ENCODE measurements around the gene ZBTB44. TPM values are rescaled to one million over a fixed set of nuclear protein-coding genes. Genes with fewer than 3 reads are reported as not detected.

The ZBTB44 gene
- polyA plus RNA-seq, 1 of the 3 experiments (the other 2 are of a cell fraction), result 5.0 TPM

DNA sequence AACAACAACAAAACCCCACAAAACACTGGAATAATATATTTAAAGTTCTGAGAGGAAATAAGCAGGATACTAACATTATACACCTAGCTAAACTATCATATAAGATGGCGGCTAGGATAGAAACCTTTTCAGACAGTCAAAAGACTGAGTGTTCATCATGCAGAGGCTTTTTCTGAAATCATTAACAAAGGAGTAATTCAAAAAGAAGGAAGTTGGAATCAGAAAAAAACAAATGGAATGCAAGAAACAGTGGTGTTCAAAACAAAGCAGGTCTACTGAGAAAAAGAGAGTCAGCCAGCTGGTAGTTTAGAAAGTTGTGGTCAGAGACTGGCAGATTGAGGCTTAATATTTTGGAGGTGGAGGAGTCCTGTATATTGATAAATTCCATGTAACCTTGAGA lies 30.1 kb upstream of the ZBTB44 start:
- Histone ChIP-seq H3K9ac (no peak overlapping the region), H3K36me3 (replicated peaks in 1 of 2; ENCODE audit: control insufficient read depth in 1 of 2, insufficient read depth in 2 of 2, low read length in 1 of 2) (no peaks in the 10 kb centered on the region), H3K79me2 (ENCODE audit: insufficient read depth) (no peaks in the 10 kb centered on the region), H2AFZ (ENCODE audit: low read depth) (no peak overlapping the region), H3K27me3 (ENCODE audit: insufficient read depth) (no peaks in the 10 kb centered on the region), H3F3A (replicated peaks; ENCODE audit: insufficient read depth) (no peaks in the 10 kb centered on the region), H3K4me3 (ENCODE audit: low read depth in 2 of 2, low read length in 1 of 2) (no peak overlapping the region), H3K27ac (ENCODE audit: low read depth in 2 of 2, low read length in 1 of 2) (no peak overlapping the region), H3K4me1 (ENCODE audit: control insufficient read depth in 1 of 2, insufficient read depth in 2 of 2, low read depth in 1 of 2, low read length in 1 of 2) (no peaks in the 10 kb centered on the region), H3K4me2 (no peak overlapping the region), H3K9me2 (no peaks in the 10 kb centered on the region), H4K20me1 (ENCODE audit: insufficient read depth) (no peaks in the 10 kb centered on the region), H3K9me3 (no peaks in the 10 kb centered on the region)
- DNase-seq, result no peak
- TF ChIP-seq, protein P1, sequence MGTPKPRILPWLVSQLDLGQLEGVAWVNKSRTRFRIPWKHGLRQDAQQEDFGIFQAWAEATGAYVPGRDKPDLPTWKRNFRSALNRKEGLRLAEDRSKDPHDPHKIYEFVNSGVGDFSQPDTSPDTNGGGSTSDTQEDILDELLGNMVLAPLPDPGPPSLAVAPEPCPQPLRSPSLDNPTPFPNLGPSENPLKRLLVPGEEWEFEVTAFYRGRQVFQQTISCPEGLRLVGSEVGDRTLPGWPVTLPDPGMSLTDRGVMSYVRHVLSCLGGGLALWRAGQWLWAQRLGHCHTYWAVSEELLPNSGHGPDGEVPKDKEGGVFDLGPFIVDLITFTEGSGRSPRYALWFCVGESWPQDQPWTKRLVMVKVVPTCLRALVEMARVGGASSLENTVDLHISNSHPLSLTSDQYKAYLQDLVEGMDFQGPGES (IDR thresholded peaks at IDR 0.05; ENCODE audit: low read depth, low read length), result no peak
- TF ChIP-seq JUND (IDR thresholded peaks at IDR 0.05) (no peak), RFX5 (IDR thresholded peaks at IDR 0.05; ENCODE audit: low read length) (no peak), SMC3 (IDR thresholded peaks at IDR 0.05; ENCODE audit: low read depth, low read length) (no peak)
- TF ChIP-seq, protein P2, sequence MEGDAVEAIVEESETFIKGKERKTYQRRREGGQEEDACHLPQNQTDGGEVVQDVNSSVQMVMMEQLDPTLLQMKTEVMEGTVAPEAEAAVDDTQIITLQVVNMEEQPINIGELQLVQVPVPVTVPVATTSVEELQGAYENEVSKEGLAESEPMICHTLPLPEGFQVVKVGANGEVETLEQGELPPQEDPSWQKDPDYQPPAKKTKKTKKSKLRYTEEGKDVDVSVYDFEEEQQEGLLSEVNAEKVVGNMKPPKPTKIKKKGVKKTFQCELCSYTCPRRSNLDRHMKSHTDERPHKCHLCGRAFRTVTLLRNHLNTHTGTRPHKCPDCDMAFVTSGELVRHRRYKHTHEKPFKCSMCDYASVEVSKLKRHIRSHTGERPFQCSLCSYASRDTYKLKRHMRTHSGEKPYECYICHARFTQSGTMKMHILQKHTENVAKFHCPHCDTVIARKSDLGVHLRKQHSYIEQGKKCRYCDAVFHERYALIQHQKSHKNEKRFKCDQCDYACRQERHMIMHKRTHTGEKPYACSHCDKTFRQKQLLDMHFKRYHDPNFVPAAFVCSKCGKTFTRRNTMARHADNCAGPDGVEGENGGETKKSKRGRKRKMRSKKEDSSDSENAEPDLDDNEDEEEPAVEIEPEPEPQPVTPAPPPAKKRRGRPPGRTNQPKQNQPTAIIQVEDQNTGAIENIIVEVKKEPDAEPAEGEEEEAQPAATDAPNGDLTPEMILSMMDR (IDR thresholded peaks at IDR 0.05), result no peak
- ChIA-PET CTCF (interaction anchor here (1.6 kb wide), 1 partner anchor 10 kb away, joined by 4 read pairs; no protein-coding TSS in a partner anchor), POLR2A (no interaction called here)
- 86% methylated on average over 1 of the region's 1 CpG for WGBS (ENCODE audit: low lambda C conversion rate)

DNA sequence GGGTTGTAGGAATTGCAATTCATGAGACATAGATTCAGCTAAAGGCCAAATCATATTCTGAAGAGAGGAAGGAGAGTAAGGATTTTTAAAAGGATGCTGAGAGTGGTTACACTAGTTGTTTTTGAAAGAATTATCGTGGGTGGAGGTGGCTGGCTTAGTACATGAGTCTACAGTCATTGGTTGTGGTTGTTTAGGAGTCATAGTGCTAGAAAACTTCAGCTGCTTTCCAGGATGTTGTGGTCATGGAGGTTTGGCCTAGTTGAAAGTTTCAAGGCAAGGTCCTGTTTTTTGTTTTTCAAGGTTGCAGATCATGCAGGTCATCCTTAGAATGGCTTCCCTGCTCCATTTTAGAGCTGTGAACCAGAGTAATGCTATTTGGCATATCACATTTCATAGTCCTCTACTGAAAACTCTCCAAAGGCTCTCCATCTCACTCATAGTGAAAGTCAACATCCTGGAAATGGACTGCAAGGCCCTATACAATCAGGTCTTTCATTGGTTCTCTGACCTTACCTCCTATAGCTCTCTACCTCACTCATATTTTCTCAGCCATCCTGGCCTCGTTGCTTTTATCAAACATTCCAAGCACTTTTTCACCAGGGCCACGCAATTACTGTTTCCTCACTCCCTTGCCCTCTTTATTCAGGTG lies 26.1 kb upstream of the ZBTB44 start:
- ChIA-PET CTCF (no interaction called here), POLR2A (no interaction called here)
- no peaks in the 10 kb centered on the region for H3F3A ChIP-seq (replicated peaks; ENCODE audit: insufficient read depth)
- no peaks in the 10 kb centered on the region for H3K4me1 ChIP-seq (ENCODE audit: control insufficient read depth in 1 of 2, insufficient read depth in 2 of 2, low read depth in 1 of 2, low read length in 1 of 2)
- no peaks in the 10 kb centered on the region for H4K20me1 ChIP-seq (ENCODE audit: insufficient read depth)
- 6% methylated on average over 3 of the region's 3 CpGs for WGBS (ENCODE audit: low lambda C conversion rate)
- no peaks in the 10 kb centered on the region for H3K9me3 ChIP-seq
- no peaks in the 10 kb centered on the region for H3K36me3 ChIP-seq (replicated peaks in 1 of 2; ENCODE audit: control insufficient read depth in 1 of 2, insufficient read depth in 2 of 2, low read length in 1 of 2)
- H3K4me3 ChIP-seq (ENCODE audit: low read depth in 2 of 2, low read length in 1 of 2), result no peak overlapping the region
- no peak overlapping the region for H3K9ac ChIP-seq
- H3K27ac ChIP-seq (ENCODE audit: low read depth in 2 of 2, low read length in 1 of 2), result no peak overlapping the region
- no peaks in the 10 kb centered on the region for H3K27me3 ChIP-seq (ENCODE audit: insufficient read depth)
- H3K4me2 ChIP-seq, result no peak overlapping the region
- no peaks in the 10 kb centered on the region for H3K79me2 ChIP-seq (ENCODE audit: insufficient read depth)
- H2AFZ ChIP-seq (ENCODE audit: low read depth), result no peak overlapping the region
- no peak for DNase-seq
- TF ChIP-seq, protein P3, sequence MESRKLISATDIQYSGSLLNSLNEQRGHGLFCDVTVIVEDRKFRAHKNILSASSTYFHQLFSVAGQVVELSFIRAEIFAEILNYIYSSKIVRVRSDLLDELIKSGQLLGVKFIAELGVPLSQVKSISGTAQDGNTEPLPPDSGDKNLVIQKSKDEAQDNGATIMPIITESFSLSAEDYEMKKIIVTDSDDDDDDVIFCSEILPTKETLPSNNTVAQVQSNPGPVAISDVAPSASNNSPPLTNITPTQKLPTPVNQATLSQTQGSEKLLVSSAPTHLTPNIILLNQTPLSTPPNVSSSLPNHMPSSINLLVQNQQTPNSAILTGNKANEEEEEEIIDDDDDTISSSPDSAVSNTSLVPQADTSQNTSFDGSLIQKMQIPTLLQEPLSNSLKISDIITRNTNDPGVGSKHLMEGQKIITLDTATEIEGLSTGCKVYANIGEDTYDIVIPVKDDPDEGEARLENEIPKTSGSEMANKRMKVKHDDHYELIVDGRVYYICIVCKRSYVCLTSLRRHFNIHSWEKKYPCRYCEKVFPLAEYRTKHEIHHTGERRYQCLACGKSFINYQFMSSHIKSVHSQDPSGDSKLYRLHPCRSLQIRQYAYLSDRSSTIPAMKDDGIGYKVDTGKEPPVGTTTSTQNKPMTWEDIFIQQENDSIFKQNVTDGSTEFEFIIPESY (IDR thresholded peaks at IDR 0.05; ENCODE audit: borderline replicate concordance, low read depth), result no peak
- TF ChIP-seq EZH2phosphoT487 (IDR thresholded peaks at IDR 0.05; ENCODE audit: borderline replicate concordance, low read depth) (no peak), RFX5 (IDR thresholded peaks at IDR 0.05; ENCODE audit: low read length) (no peak), GABPA (IDR thresholded peaks at IDR 0.05; ENCODE audit: low read depth) (no peak), FOXM1 (IDR thresholded peaks at IDR 0.05; ENCODE audit: low read depth) (no peak)
- TF ChIP-seq, protein P4, sequence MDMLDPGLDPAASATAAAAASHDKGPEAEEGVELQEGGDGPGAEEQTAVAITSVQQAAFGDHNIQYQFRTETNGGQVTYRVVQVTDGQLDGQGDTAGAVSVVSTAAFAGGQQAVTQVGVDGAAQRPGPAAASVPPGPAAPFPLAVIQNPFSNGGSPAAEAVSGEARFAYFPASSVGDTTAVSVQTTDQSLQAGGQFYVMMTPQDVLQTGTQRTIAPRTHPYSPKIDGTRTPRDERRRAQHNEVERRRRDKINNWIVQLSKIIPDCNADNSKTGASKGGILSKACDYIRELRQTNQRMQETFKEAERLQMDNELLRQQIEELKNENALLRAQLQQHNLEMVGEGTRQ (IDR thresholded peaks at IDR 0.05; ENCODE audit: borderline replicate concordance, low read depth, low read length), result no peak
- TF ChIP-seq, protein P5, sequence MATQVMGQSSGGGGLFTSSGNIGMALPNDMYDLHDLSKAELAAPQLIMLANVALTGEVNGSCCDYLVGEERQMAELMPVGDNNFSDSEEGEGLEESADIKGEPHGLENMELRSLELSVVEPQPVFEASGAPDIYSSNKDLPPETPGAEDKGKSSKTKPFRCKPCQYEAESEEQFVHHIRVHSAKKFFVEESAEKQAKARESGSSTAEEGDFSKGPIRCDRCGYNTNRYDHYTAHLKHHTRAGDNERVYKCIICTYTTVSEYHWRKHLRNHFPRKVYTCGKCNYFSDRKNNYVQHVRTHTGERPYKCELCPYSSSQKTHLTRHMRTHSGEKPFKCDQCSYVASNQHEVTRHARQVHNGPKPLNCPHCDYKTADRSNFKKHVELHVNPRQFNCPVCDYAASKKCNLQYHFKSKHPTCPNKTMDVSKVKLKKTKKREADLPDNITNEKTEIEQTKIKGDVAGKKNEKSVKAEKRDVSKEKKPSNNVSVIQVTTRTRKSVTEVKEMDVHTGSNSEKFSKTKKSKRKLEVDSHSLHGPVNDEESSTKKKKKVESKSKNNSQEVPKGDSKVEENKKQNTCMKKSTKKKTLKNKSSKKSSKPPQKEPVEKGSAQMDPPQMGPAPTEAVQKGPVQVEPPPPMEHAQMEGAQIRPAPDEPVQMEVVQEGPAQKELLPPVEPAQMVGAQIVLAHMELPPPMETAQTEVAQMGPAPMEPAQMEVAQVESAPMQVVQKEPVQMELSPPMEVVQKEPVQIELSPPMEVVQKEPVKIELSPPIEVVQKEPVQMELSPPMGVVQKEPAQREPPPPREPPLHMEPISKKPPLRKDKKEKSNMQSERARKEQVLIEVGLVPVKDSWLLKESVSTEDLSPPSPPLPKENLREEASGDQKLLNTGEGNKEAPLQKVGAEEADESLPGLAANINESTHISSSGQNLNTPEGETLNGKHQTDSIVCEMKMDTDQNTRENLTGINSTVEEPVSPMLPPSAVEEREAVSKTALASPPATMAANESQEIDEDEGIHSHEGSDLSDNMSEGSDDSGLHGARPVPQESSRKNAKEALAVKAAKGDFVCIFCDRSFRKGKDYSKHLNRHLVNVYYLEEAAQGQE (IDR thresholded peaks at IDR 0.05; ENCODE audit: low read depth, low read length), result no peak
- no peaks in the 10 kb centered on the region for H3K9me2 ChIP-seq

All from SK-N-SH (cell line).